GM18519 (cell line): Measurements from ENCODE around the gene PHF3.
"Not testable (repeated sequence)": the region's sequence is repeated elsewhere in the genome, so short reads cannot be mapped to it uniquely, and the experiment has no call there.

ENCODE experiments used
- ATAC-seq: cut with Tn5 transposase; IDR thresholded peaks from one replicate; pipeline ENCODE4 v1.9.1; 2021; ENCODE audit warnings: mild to moderate bottlenecking, moderate library complexity; ENCODE audit not compliant: unreplicated experiment, low FRiP score

The PHF3 gene

GRCh38 chr6:63690221-63690620 lies 54.6 kb downstream of the PHF3 start:
- ATAC-seq = no peak

GRCh38 chr6:63705707-63706106 lies 70.1 kb downstream of the PHF3 start:
- no peak for ATAC-seq

DNA sequence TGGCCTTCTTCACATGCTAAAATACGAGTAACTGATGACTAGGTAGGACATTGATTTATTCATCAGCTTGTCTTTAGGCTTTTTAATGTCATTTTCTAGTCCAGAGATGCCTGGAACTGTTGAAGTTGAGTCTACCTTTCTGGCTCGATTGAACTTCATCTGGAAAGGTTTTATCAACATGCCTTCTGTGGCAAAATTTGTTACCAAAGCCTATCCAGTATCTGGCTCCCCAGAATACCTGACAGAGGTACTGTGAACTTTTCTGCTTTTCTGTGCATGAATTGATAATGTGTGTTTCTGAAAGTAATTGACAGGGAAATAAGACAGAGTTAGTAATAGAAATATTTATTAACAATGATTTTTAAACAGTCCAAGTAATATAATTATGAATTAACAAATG lies 71.0 kb downstream of the PHF3 start:
- no peak for ATAC-seq

- no peak for ATAC-seq
Observed at GRCh38 chr6:63708631-63709030, 73.0 kb downstream of the PHF3 start.

DNA sequence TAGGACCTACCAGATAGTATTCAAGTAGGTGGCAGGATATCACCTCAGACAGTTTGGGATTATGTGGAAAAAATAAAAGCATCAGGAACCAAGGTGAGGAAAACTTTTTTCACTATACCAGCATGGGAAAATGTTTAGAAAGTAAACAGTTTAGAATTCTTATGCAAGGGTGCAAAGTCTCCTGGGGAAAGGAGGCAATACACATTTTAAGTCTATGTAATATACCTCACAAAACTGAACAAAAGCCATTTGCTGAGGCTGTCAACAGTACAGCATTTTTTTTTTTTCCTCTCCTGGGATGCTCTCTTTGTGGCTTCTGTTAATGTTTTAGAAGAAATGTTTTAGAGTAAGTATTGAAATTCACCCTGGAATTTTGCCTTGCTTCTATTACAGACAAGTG lies 73.5 kb downstream of the PHF3 start:
- no peak for ATAC-seq

DNA sequence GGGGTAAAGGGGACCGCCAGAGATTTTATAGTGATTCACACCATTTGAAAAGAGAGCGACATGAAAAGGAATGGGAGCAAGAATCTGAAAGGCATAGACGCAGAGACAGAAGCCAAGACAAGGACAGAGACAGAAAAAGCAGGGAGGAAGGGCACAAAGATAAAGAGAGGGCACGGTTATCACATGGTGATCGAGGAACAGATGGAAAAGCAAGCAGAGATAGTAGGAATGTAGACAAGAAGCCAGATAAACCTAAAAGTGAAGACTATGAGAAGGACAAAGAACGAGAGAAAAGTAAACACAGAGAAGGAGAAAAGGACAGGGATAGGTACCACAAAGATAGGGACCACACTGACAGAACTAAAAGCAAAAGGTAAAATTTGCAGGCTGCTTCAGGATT lies 77.7 kb downstream of the PHF3 start:
- no peak for ATAC-seq

DNA sequence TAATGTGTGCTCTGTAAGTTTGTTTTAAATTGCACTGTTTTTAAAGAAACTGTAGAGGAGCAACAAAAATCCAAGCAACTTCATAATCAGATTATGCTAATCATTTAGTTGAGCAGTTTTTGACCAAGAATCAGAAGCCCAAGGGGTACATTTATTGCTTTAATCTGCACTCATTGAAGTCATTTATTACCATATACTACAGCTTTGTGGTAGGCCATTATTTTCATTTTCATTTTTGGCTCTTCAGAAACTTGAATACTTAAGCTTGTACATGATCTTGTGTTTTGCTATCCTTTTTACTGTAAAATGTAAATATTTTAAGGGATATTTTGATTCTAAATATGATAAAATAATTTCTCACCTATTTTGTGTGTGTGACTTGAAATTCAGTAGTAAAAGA lies 78.5 kb downstream of the PHF3 start:
- no peak for ATAC-seq

- ATAC-seq = no peak
Observed at GRCh38 chr6:63716169-63716568, 80.6 kb downstream of the PHF3 start.

DNA sequence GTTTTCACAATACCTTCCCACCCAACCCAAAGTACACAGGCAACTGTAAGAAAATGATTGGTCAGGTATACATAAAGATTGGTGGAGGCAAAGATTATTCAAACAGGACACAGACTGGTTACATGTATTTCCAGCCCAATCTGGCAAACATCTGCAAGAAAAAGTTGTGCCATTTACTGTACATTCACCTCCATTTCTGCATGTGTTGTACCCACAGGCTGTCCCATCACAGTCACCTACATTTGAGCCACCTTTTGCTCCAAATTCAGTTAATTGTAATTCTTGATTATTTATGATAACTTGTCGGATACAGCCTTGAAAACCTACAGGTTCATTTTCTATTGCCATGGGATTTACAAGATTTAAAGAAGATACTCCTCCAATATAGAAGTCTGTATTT lies 85.6 kb downstream of the PHF3 start:
- ATAC-seq = no peak

- ATAC-seq = no peak
Observed at GRCh38 chr6:63724721-63725120, 89.1 kb downstream of the PHF3 start.

GRCh38 chr6:63730311-63730710 lies 94.7 kb downstream of the PHF3 start:
- ATAC-seq = no peak

DNA sequence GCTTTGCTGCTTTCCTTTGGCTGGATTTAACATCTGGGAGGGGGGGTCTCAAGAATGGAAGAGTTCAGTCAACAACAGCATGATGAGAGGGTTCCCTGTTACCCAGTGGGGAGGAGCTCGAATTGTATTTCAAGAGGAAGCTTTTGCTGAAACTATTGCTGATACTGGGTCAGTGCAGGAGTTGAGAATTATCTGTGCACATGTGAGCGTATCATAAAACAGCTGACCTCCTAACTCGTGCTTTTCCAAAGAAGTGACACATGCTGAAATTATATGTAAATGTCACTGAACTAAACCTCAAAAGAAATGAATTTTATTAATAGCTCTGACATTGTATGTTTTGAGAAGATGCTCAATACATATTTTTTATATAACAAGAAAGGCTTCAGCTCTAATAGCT lies 96.3 kb downstream of the PHF3 start:
- ATAC-seq = no peak

DNA sequence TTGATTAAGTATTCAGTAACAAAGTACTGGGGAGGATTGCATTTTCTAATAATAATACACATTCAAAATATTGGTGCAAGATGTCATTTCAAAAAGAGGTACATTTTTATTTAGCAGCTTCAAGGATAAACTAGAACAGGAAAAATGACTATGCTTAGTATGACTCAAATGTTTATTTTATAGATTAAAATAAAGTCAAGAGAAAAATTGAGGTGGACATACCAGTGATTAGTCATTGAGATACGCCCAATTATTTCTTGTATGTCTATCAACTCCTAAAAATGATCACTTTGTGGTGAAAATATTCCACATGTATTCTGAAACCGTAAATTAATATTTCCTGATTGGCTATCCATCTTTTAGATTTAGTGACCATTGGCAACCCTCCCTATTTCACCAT lies 96.7 kb downstream of the PHF3 start:
- no peak for ATAC-seq

DNA sequence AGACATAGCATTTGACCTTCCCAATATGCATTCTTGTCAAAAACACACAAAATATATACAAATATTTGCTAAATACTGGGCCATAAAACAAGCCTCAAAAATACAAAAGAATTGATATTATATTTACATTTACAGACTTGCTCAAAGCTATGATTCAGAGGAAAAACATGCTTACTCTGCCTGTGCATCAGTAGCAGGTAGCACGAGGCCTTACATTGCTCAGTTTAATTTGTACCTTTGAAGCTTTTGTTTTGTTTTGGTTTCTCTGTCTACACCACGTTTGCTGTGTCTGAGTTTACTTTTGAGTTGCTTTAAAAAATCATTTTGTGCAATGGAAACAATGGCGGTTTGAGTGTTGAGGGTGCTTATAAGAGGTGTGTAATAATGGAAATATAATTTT lies 99.3 kb downstream of the PHF3 start:
- no peak for ATAC-seq

- ATAC-seq = not testable (repeated sequence)
Observed at GRCh38 chr6:63738190-63738589, 102.6 kb downstream of the PHF3 start.

DNA sequence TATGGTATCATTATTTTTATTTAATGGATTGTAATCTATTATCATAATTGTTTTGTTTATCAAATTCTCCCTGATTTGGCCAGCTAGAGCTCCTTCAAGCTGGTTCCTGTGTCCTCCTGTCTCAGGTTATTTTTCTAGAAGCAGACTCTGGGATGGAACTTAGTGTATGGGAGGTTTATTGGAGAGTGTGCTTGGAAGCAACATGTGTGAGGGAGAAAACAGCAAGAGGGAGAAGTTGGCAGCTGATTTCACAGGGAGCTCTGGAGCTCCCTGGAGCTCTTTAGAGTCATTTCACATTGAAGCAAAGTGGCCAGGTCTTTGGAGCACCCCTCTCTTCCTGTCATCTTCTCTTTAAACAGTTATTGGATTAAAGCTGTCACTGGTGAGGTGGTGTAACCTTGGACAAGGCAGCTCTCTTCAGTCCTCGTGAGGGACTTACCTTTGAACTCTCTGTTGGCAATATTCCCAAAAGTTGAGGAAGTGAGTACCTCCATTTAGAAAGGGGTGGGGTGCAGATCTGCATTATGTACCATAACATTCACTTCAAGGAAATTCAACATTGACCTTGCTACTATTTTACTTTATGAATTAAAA lies 103.6 kb downstream of the PHF3 start:
- ATAC-seq = no peak

DNA sequence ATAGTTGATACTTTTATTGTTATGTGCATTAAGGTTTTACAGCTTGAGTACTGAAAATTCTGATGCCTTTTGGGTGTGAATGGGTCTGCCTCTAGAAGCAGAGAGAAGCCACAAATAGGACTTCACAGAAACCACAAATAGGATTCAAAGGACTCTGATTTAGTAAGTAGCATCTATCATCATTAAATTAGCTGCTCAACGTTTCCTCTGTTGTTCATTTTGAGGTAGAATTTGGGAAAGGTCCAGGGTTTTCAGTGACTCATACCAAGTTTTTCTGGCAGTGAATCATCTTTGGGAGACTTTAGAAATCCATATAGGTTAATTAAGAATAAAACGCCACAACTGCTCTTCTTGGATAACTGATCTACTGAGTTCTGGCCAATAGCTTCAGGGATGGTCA lies 105.1 kb downstream of the PHF3 start:
- ATAC-seq = no peak

- no peak for ATAC-seq
Observed at GRCh38 chr6:63742060-63742459, 106.5 kb downstream of the PHF3 start.

GRCh38 chr6:63743691-63744090 lies 108.1 kb downstream of the PHF3 start:
- ATAC-seq = no peak

GRCh38 chr6:63744810-63745209 lies 109.2 kb downstream of the PHF3 start:
- ATAC-seq = no peak

- ATAC-seq = no peak
Observed at GRCh38 chr6:63745784-63746183, 110.2 kb downstream of the PHF3 start.

DNA sequence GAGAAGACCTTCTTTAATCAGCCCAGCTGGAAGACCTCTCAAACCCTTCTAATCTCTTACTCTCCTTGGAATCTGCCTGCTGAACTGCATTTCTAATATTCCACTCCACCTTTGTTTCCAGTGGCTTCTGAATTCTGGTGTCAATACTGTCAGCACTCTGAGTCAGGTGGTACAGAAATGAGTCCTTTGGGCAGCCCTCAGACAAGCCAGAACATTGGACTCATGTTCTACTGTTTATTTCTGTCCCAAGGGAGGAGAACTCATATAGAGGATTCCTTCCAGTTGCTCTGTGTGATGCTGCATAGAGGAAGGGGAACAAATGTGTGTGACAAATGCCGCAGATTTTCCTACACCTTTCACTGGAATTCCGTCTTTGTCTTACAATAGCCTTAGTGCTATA lies 114.8 kb downstream of the PHF3 start:
- no peak for ATAC-seq

- ATAC-seq = not testable (repeated sequence)
Observed at GRCh38 chr6:63757275-63757674, 121.7 kb downstream of the PHF3 start.
